ENCODE results near the gene DNAH3.
"Not testable (repeated sequence)": the region's sequence is repeated elsewhere in the genome, so short reads cannot be mapped to it uniquely, and the experiment has no call there.

DNAH3 gene, protein sequence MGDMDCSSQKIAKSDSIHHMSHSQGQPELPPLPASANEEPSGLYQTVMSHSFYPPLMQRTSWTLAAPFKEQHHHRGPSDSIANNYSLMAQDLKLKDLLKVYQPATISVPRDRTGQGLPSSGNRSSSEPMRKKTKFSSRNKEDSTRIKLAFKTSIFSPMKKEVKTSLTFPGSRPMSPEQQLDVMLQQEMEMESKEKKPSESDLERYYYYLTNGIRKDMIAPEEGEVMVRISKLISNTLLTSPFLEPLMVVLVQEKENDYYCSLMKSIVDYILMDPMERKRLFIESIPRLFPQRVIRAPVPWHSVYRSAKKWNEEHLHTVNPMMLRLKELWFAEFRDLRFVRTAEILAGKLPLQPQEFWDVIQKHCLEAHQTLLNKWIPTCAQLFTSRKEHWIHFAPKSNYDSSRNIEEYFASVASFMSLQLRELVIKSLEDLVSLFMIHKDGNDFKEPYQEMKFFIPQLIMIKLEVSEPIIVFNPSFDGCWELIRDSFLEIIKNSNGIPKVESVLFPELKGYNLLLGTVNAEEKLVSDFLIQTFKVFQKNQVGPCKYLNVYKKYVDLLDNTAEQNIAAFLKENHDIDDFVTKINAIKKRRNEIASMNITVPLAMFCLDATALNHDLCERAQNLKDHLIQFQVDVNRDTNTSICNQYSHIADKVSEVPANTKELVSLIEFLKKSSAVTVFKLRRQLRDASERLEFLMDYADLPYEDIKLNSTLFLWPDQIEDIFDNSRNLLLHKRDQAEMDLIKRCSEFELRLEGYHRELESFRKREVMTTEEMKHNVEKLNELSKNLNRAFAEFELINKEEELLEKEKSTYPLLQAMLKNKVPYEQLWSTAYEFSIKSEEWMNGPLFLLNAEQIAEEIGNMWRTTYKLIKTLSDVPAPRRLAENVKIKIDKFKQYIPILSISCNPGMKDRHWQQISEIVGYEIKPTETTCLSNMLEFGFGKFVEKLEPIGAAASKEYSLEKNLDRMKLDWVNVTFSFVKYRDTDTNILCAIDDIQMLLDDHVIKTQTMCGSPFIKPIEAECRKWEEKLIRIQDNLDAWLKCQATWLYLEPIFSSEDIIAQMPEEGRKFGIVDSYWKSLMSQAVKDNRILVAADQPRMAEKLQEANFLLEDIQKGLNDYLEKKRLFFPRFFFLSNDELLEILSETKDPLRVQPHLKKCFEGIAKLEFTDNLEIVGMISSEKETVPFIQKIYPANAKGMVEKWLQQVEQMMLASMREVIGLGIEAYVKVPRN (N-terminal part only)

GRCh38 chr16:21150375-21151001 is at the start of gene DNAH3:
DNAH3 (minus strand) TSS chr16:21150846; CDS start chr16:21150319, 527 bp downstream.
- TF ChIP-seq CTCF (IDR thresholded peaks at IDR 0.05; ENCODE audit: control insufficient read depth, extremely low read depth, insufficient read depth) = no peak
- no peak within 1 kb of the TSS for H3K4me3 ChIP-seq (ENCODE audit: low read depth, low read length)
- DNase-seq (ENCODE audit: low read depth) = no peak

DNA sequence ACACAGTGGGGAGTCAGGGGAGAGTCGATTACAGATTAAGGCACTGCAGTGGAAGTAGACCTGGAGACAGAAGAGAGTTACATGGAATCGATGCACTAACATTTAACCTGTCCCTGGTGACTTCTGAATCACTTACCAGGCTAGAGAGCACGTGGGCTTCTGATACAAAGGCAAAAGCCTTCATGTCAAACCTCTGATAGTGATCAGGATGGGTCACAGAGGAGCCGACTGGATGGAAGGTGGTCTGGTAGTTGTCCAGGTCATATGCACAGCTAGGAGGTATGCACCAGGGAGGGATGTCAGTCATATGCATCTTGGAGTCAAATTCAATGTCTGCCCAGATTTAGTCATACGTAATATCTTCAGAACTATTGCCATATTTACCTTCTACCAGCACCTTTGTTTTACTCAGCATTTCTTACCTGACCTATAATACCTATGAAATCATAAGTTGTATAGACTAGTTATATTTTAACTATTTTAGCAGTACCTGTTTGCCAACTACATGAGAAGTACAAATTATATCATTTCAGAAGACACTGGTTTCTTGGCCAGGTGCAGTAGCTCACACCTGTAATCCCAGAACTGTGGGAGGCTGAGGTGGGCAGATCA is 49.1 kb upstream of the DNAH3 start:
- no peak for TF ChIP-seq CTCF (IDR thresholded peaks at IDR 0.05; ENCODE audit: control insufficient read depth, extremely low read depth, insufficient read depth)
- H3K4me3 ChIP-seq (ENCODE audit: low read depth, low read length) = no peak overlapping the region
- no peak for DNase-seq (ENCODE audit: low read depth)

GRCh38 chr16:21197621-21198020 is 47.0 kb upstream of the DNAH3 start:
- no peak for TF ChIP-seq CTCF (IDR thresholded peaks at IDR 0.05; ENCODE audit: control insufficient read depth, extremely low read depth, insufficient read depth)
- H3K4me3 ChIP-seq (ENCODE audit: low read depth, low read length) = no peak overlapping the region

DNA sequence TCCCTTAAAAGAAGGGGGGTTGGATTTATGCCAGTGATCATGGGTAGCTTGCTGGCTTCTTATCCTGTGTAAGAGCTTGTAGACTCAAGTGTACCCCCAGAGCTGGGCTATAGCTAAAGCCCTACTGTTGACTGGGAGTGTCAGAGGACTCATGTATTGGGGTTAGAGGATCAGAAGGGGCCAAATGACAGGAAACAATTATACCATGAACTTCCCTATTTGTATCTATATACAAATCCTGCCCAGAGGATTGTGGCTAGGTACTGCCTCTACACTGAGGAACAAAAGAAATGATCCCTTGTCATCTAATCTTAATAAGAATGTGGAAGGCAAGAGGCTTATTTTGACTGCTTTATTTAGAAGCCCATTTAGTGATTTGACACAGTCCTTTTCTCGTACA is 46.5 kb upstream of the DNAH3 start:
- DNase-seq (ENCODE audit: low read depth) = no peak
- TF ChIP-seq CTCF (IDR thresholded peaks at IDR 0.05; ENCODE audit: control insufficient read depth, extremely low read depth, insufficient read depth) = no peak
- no peak overlapping the region for H3K4me3 ChIP-seq (ENCODE audit: low read depth, low read length)

More at GRCh38 chr16:21197621-21198020, 47.0 kb upstream of the DNAH3 start:
- DNase-seq (ENCODE audit: low read depth) = no peak

GRCh38 chr16:21195330-21195729 is 44.7 kb upstream of the DNAH3 start:
- not testable (repeated sequence) for H3K4me3 ChIP-seq (ENCODE audit: low read depth, low read length); DNase-seq (ENCODE audit: low read depth)

DNA sequence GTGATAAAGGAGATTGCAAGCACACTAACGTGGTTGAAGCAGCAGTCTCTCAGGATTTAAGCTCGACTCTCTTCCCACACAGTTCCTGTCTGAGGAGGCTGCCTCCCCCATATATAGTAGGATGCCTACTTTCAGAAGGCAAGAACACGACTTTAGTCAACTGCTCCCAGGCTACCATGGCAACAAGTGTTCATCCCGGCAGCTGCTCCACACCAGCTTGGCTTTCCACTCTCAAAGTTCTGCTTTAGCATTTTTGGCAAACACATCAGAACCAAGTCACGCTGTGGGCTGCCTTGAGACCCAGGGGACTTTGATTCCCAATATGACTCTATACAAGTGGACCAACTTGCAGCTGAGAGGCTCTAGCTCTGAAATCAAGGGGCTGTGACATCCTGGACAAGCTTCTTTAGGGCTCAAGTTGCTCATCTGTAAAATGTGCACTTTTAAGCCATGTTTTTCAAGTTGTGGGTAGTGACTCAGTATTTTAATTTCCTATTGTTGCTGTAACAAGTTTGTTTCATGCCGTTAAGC is 44.2 kb upstream of the DNAH3 start:
- no peak overlapping the region for H3K4me3 ChIP-seq (ENCODE audit: low read depth, low read length)
- no peak for TF ChIP-seq CTCF (IDR thresholded peaks at IDR 0.05; ENCODE audit: control insufficient read depth, extremely low read depth, insufficient read depth)
- DNase-seq (ENCODE audit: low read depth) = no peak
